Endometrium (tissue), 2 donors: ENCODE results near the gene DCLK1.
A peak's percentile ranks its signal among the peaks of the same experiment; 100 is the strongest.
"Not testable (repeated sequence)": the region's sequence is repeated elsewhere in the genome, so short reads cannot be mapped to it uniquely, and the experiment has no call there.

Source experiments
- FAIRE-seq: peaks from 2 replicates; lab custom pipeline; 2012; peaks lifted over from hg19 to GRCh38; lab: Jason Lieb, UNC
- donor health status: control.
- donor health status: control.

Gene DCLK1

GRCh38 chr13:35984776-35985453, 146.3 kb downstream of the DCLK1 start:
- no peak for FAIRE-seq

- no peak for FAIRE-seq
Measured at GRCh38 chr13:35984287-35984686, 146.9 kb downstream of the DCLK1 start.

- not testable (repeated sequence) for FAIRE-seq
Measured at GRCh38 chr13:35983703-35984102, 147.5 kb downstream of the DCLK1 start.

GRCh38 chr13:35983206-35983605, 148.0 kb downstream of the DCLK1 start:
- FAIRE-seq = no peak

GRCh38 chr13:35979361-35979951, 151.7 kb downstream of the DCLK1 start:
- no peak for FAIRE-seq

GRCh38 chr13:35978607-35979316, 152.4 kb downstream of the DCLK1 start:
- FAIRE-seq = peak; percentile 90

GRCh38 chr13:35977060-35977459, 154.1 kb downstream of the DCLK1 start:
- FAIRE-seq = no peak

- no peak for FAIRE-seq
Measured at GRCh38 chr13:35976126-35976525, 155.1 kb downstream of the DCLK1 start.

GRCh38 chr13:35966951-35967350, 164.2 kb downstream of the DCLK1 start:
- not testable (repeated sequence) for FAIRE-seq

GRCh38 chr13:35966024-35966423, 165.2 kb downstream of the DCLK1 start:
- FAIRE-seq = no peak

- no peak for FAIRE-seq
Measured at GRCh38 chr13:35965226-35965927, 165.8 kb downstream of the DCLK1 start.

GRCh38 chr13:35964863-35965180, 166.4 kb downstream of the DCLK1 start:
- FAIRE-seq = no peak

GRCh38 chr13:35964011-35964862, 166.9 kb downstream of the DCLK1 start:
- peak; percentile 62 for FAIRE-seq

- FAIRE-seq = peak; percentile 35
Measured at GRCh38 chr13:35961461-35962220, 169.5 kb downstream of the DCLK1 start.

GRCh38 chr13:35961002-35961401, 170.2 kb downstream of the DCLK1 start:
- FAIRE-seq = no peak

GRCh38 chr13:35957996-35958395, 173.2 kb downstream of the DCLK1 start:
- peak; percentile 23 for FAIRE-seq

GRCh38 chr13:35957241-35957731, 173.9 kb downstream of the DCLK1 start:
- no peak for FAIRE-seq

- FAIRE-seq = no peak
Measured at GRCh38 chr13:35956074-35956473, 175.1 kb downstream of the DCLK1 start.

GRCh38 chr13:35954207-35954560, 177.0 kb downstream of the DCLK1 start:
- FAIRE-seq = no peak

GRCh38 chr13:35953537-35954206, 177.5 kb downstream of the DCLK1 start:
- peak; percentile 98 for FAIRE-seq
